Measurements from ENCODE around the gene ZGPAT.

- TF ChIP-seq USF2 (IDR thresholded peaks at IDR 0.05; ENCODE audit: low read length): no peak
- TF ChIP-seq ATF2 (IDR thresholded peaks at IDR 0.05; ENCODE audit: low read length): no peak
- no peak for TF ChIP-seq CTCF (IDR thresholded peaks at IDR 0.05; ENCODE audit: control extremely low read depth in 1 of 3, insufficient read depth in 1 of 3, low read depth in 1 of 3, low read length in 3 of 3)
- TF ChIP-seq EZH2 (IDR thresholded peaks at IDR 0.05; ENCODE audit: low read depth, low read length, severe bottlenecking): no peak
- TF ChIP-seq RFX5 (IDR thresholded peaks at IDR 0.05; ENCODE audit: borderline replicate concordance, low read depth, low read length): no peak
- no peak for TF ChIP-seq KDM1A (IDR thresholded peaks at IDR 0.05; ENCODE audit: borderline replicate concordance, low read length)
- TF ChIP-seq CEBPB (IDR thresholded peaks at IDR 0.05; ENCODE audit: low read depth, low read length): no peak
- TF ChIP-seq HDAC6 (IDR thresholded peaks at IDR 0.05; ENCODE audit: low read depth, low read length): no peak
- TF ChIP-seq NRF1 (IDR thresholded peaks at IDR 0.05; ENCODE audit: low read depth, low read length): no peak
- TF ChIP-seq SP1 (IDR thresholded peaks at IDR 0.05; ENCODE audit: low read depth, low read length): no peak
- TF ChIP-seq POLR2A (IDR thresholded peaks at IDR 0.05; ENCODE audit: control extremely low read depth in 1 of 2, low read depth in 2 of 2, low read length in 2 of 2): no peak
- TF ChIP-seq JUN (IDR thresholded peaks at IDR 0.05; ENCODE audit: low read depth, low read length): no peak
These were observed 45.7 kb upstream of the ZGPAT start for GRCh38 chr20:63661959-63662812.

All from H1 (cell line).